Measurements from ENCODE around the gene FA2H.

GRCh38 chr16:74677868-74678267 is 96.8 kb downstream of the FA2H start:
- TF ChIP-seq CTCF (IDR thresholded peaks at IDR 0.05; ENCODE audit: insufficient read depth, low read length) (no peak), REST (IDR thresholded peaks at IDR 0.05; ENCODE audit: insufficient replicate concordance, low read depth) (no peak), POLR2AphosphoS5 (IDR thresholded peaks at IDR 0.05; ENCODE audit: low read depth) (no peak)

All from HL-60 (cell line).